Epithelial cell of prostate (primary cell): ENCODE results near the gene TXNRD1.
"Not testable (repeated sequence)": the region's sequence is repeated elsewhere in the genome, so short reads cannot be mapped to it uniquely, and the experiment has no call there.

ENCODE experiments used
- DNase-seq: peaks from one replicate; pipeline ENCODE4 v3.0.0-alpha.2; 2011; ENCODE audit warnings: low read depth, low spot score
- H3K27ac ChIP-seq: fragments of 450-650 bp; 2 replicates; pipeline ENCODE4 v1.5.1; 2017; ENCODE audit warnings: mild to moderate bottlenecking

The TXNRD1 gene

DNA sequence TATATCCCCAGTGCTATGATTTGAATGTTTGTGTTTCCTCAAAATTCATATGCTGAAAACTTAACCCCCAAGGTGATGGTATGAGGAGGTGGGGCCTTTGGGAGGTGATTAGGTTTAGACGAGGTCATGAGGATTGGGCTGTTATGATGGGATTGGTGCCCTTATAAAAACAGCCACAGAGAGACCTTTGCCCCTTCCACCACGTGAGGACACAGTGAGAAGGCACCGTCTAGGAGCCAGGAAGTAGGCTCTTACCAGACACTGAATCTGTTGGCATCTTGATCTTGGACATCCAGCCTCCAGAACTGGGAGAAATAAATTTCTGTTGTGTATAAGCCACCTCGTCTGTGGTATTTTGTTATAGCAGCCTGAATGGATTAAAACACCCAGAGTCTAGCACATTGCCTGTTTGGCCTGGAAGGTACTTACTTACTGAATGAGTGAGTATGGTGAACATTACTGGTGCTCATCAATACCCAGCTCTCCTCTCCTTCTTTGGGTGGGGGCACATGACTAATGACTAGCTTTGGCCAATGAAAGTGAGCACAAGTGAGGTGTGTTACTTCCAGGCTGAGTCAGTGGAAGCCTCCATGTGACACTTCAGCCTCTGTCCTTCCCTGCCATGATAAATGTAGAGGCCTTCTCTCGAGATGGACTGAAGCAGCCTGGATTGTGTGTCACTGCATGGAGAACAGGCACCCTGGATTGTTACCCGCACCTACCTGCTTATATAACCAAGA is 168.7 kb downstream of the TXNRD1 start:
- H3K27ac ChIP-seq: no peak overlapping the region
- no peak for DNase-seq

DNA sequence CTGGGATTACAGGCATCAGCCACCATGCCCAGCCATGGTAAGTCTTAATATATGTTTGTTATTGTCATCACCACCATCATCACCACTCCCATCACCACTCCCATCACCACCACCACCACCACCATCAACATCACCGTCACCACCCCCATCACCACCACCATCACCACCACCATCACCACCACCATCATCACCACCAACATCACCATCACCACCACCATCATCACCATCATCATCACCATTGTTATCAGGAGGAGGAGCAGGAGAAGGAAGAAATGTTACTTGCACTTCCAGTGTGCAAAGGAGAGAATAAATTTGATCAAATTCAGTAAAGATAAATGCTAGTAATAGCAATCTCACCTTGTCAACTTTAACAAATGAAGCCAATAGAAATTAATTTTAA is 169.9 kb downstream of the TXNRD1 start:
- no peak for DNase-seq
- H3K27ac ChIP-seq: no peak overlapping the region

DNA sequence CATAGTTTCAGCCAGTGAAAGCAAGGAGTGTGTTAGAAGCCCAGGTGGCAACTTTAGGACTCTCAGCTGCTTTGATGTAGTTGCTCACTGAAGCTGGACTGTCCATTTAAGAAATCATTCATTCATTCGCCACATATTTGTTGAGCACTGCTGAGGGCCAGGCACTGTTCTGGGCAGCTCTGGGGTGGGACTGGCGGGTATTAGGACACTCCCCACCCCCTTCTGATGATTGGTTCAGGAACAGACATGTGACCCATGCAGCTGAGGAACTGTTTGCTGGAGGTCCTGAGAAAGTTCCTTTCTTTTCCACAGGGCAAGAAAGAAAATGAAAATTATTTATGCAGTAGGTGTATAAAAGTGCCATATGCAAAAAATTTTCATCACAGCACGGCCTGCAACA is 170.9 kb downstream of the TXNRD1 start:
- H3K27ac ChIP-seq: no peak overlapping the region
- DNase-seq: no peak

DNA sequence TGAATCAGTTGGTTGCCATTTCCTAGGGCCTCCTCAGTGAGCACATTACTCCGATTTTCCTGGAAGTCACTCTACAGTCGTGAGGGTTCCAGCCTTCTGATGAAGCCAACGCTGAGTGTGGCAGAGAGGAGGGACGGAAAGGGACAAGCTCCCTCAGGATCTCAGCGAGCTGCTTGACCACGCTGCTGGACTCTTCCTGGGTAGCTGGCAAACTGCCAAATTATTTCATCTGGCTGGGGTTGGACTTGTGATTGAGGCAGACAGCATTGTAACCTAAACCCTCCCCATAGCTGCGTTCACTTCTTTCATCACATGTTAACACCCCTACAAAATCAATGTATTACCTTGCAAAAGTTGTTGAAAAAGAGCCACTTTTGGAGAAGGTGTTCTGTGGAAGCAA is 171.6 kb downstream of the TXNRD1 start:
- no peak for DNase-seq
- no peak overlapping the region for H3K27ac ChIP-seq

DNA sequence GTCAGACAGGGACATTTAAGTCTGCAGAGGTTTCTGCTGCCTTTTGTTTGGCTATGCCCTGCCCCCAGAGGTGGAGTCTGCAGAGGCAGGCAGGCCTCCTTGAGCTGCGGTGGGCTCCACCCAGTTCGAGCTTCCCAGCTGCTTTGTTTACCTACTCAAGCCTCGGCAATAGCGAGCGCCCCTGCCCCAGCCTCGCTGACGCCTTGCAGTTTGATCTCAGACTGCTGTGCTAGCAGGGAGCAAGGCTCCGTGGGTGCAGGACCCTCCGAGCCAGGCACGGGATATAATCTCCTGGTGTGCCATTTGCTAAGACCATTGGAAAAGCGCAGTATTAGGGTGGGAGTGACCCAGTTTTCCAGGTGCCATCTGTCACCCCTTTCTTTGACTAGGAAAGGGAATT is 178.5 kb downstream of the TXNRD1 start:
- DNase-seq, H3K27ac ChIP-seq: not testable (repeated sequence)
